Left ventricle myocardium inferior (tissue), 1 donor: Measurements from ENCODE around the gene TXNDC2. TPM values are rescaled to one million over a fixed set of nuclear protein-coding genes. Genes with fewer than 3 reads are reported as not detected.

ENCODE experiments used
- DNase-seq: peaks from one replicate; pipeline ENCODE4 v3.0.0-alpha.2; 2020
- H3K27ac ChIP-seq: fragments of 200-600 bp; replicated peaks from 2 replicates; pipeline ENCODE4 v1.8.0; 2021
- H3K27me3 ChIP-seq: fragments of 200-600 bp; 2 replicates; pipeline ENCODE4 v1.8.0; 2021; ENCODE audit warnings: low read depth
- H3K36me3 ChIP-seq: fragments of 200-600 bp; 2 replicates; pipeline ENCODE4 v1.8.0; 2021
- H3K4me1 ChIP-seq: fragments of 200-600 bp; 2 replicates; pipeline ENCODE4 v1.8.0; 2021
- H3K4me3 ChIP-seq: fragments of 200-600 bp; 2 replicates; pipeline ENCODE4 v1.8.0; 2021; ENCODE audit warnings: mild to moderate bottlenecking, moderate library complexity
- H3K9me3 ChIP-seq: fragments of 200-600 bp; replicated peaks from 2 replicates; pipeline ENCODE4 v1.8.0; 2021
- intact Hi-C: fragments of 100-400 bp; cut with micrococcal nuclease; formaldehyde crosslinking; loops from one replicate; pipeline ENCODE4 v1.11.0; 2022
- total RNA-seq: library from RNA; stranded (reverse); fragmentation: NEBNext Ultra II Directional; extraction: Animal tissue kit (Norgen Biotek cat#: 25700); gene quantifications from one replicate; pipeline ENCODE4 v1.2.1, GENCODE V29; 2021
- TF ChIP-seq, protein P1 (sequence below): fragments of 200-600 bp; IDR thresholded peaks from 2 replicates; pipeline ENCODE4 v1.8.0; 2021; ENCODE audit warnings: antibody characterized with exemption, mild to moderate bottlenecking, borderline replicate concordance
- donor health status: DM: no; HTN: yes; CAD: no; lungs with severe emphysema.

The TXNDC2 gene
- total RNA-seq, 1 donor from 2014 or later, result not detected

DNA sequence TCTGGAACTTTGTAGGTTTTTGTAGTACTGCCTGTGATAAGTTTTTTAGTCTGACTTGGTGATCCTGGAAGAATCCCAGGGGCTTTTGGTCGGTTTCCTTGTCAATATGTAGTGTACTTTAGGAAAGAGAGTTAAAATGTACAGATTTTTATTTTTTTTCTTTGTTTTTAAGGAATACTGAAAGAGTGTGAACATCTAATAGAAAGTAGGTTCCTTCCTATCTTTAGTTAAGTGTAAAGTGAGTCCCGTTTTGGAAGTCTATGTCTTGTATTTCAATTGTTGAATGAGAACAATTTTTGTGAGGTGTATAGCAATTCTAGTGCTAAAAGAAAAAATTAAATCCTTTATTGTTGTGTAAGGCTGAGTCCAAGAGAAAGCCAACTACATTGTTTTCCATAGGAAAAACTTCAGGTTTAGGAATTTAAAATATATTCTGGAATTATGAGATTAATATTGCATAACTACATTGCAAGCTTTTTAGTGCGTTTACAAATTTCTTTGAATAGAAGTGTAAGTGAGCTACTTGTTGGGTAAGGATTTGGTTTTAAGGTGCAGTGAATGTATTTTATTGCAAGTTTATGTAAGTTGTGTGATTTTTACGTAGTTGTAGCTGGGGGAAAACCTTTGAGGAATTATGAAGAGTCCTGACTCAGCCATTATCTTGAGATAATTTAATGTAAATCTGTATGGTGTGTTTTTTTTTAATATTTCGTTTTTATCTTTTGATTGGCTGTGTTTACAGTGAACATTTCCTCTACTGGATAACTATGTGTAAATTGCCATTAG is 29.7 kb downstream of the TXNDC2 start:
- Histone ChIP-seq H3K4me1 (peaks cover 69% of the 10 kb centered on the region), H3K36me3 (no peaks in the 10 kb centered on the region)

DNA sequence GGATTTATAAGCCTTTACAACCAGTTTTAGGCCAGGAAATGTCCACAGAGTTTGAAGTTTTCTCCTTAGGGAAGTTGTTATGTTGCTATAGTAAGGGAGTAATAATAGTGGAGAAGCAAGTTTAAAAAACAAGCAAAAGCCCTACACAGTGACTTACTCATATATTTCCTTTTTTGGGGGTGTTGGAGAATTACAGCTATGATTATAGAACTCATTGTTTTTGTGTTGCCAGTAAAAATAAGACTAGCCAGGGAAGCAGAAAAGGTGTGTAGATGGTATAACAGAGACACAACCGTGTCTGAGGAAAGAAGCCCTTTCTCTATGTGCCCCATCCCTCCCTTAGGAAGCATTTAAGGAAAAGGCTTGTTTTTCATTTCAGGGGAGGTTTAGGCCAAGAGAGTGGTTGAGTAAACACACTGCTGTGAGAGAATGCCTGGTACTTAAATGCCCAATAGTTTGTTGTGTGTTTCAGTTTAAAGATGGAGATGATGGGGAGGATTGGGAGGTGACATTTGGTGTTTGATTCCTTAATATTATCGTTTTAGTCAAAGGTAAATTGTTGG is 30.4 kb downstream of the TXNDC2 start:
- no peaks in the 10 kb centered on the region for H3K27me3 ChIP-seq
- TF ChIP-seq, protein P1, sequence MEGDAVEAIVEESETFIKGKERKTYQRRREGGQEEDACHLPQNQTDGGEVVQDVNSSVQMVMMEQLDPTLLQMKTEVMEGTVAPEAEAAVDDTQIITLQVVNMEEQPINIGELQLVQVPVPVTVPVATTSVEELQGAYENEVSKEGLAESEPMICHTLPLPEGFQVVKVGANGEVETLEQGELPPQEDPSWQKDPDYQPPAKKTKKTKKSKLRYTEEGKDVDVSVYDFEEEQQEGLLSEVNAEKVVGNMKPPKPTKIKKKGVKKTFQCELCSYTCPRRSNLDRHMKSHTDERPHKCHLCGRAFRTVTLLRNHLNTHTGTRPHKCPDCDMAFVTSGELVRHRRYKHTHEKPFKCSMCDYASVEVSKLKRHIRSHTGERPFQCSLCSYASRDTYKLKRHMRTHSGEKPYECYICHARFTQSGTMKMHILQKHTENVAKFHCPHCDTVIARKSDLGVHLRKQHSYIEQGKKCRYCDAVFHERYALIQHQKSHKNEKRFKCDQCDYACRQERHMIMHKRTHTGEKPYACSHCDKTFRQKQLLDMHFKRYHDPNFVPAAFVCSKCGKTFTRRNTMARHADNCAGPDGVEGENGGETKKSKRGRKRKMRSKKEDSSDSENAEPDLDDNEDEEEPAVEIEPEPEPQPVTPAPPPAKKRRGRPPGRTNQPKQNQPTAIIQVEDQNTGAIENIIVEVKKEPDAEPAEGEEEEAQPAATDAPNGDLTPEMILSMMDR, result no peak
- H3K27ac ChIP-seq, result peak overlapping the region; percentile 100
- peak overlapping the region; percentile 96 for H3K4me3 ChIP-seq
- H3K4me1 ChIP-seq, result peaks cover 76% of the 10 kb centered on the region
- DNase-seq, result no peak
- H3K9me3 ChIP-seq, result no peaks in the 10 kb centered on the region
- intact Hi-C loops, result no loop called here
- no peaks in the 10 kb centered on the region for H3K36me3 ChIP-seq

More for the DNA sequence above, 29.7 kb downstream of the TXNDC2 start:
- H3K4me3 ChIP-seq, result peak overlapping the region; percentile 96
- H3K9me3 ChIP-seq, result no peaks in the 10 kb centered on the region
- intact Hi-C loops, result no loop called here
- H3K27ac ChIP-seq, result peak overlapping the region; percentile 100
- TF ChIP-seq, protein P1, result no peak
- H3K27me3 ChIP-seq, result no peaks in the 10 kb centered on the region
- DNase-seq, result no peak

DNA sequence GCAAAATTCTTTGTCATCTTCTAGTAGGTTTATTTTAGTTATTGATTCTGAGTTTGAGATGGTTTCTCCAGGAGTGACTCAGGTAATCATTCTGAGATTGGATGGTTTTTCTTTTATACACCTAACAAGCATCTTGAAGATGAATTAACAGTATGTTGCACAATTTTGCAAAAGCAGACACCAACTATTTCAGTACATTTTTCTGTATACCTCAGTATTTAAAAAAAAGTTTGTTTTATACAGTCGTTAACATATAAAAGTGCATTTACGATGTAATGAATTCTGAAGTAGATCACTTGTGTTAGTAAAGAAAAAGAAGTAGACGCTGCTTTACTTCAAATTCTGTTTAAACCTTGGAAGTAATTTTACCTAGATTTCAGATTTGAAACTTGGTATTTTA is 31.0 kb downstream of the TXNDC2 start:
- TF ChIP-seq, protein P1, result no peak
- Histone ChIP-seq H3K36me3 (no peaks in the 10 kb centered on the region), H3K27me3 (no peaks in the 10 kb centered on the region), H3K4me1 (peaks cover 82% of the 10 kb centered on the region), H3K4me3 (peak overlapping the region; percentile 96), H3K9me3 (no peaks in the 10 kb centered on the region), H3K27ac (peak overlapping the region; percentile 45)
- DNase-seq, result no peak
- intact Hi-C loops, result no loop called here

DNA sequence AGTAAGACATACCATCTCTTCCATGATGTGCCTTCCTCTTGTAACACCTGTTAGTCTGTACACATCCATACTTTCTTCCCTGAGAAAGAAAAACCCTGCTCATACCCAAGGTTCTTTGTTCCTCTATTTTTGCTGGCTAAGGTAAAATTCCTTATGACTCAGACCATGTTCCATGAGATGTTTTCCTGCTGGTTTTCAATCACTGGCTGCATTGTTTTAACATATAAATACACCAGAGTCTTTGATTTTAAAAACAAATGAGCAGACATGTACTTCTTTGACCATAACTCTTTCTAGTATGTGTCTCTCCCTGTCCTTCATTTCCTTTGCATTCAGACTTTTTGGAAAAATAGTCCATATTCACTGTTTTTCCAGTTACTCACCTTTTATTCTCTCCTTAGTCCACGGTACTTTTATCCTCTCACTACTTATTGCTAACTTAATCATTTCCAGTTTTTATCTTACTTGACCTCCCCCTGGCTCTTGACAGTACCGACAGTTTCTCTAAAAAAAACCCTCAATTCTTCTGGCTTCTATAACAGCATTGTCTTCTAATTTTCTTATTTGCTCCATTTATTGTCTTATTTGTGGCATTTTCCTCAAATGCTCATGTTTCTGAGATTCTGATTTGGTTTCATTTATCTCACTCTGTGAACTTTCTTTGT is 32.4 kb downstream of the TXNDC2 start:
- TF ChIP-seq, protein P1, result no peak
- intact Hi-C loops, result no loop called here
- Histone ChIP-seq H3K4me1 (peaks cover 90% of the 10 kb centered on the region), H3K9me3 (no peaks in the 10 kb centered on the region), H3K27me3 (no peaks in the 10 kb centered on the region), H3K4me3 (peak overlapping the region; percentile 96), H3K36me3 (no peaks in the 10 kb centered on the region), H3K27ac (peak overlapping the region; percentile 45)
- DNase-seq, result no peak

DNA sequence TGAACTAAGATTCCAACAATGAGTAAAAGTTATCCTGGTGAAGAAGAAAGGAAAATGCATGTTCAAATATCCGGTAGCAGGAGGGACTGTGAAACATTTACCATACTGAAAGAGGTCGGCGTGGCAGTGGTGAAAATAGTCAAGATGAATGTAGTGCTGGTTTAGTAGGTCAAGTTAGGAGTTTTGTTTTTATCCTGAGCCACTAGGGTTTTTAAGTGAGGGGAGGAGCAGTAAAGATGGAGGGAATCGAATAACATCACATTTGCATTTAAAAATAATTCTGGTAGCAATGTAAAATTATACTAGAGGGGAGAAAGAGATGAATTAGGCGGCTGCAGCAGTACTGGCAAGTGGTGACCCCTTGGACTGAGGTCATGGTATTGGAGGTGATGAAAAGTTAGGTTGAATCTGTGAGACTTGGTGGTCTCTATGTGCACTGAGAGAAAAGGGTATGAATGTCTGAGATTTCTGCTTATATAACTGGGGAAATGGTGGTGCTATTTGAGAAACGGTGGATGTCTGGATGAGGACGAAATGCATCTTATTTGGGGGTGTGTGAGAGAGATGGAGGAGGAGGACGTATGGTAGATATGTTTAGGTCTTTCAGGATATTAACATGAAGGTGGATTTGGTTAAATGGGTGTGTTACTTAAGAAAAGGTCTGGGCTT is 33.9 kb downstream of the TXNDC2 start:
- DNase-seq, result no peak
- Histone ChIP-seq H3K9me3 (no peaks in the 10 kb centered on the region), H3K4me1 (peaks cover 99% of the 10 kb centered on the region), H3K27ac (no peak overlapping the region), H3K27me3 (no peaks in the 10 kb centered on the region), H3K4me3 (no peak overlapping the region), H3K36me3 (no peaks in the 10 kb centered on the region)
- intact Hi-C loops, result no loop called here
- TF ChIP-seq, protein P1, result no peak
